ENCODE measurements around the gene H1-8. TPM values are rescaled to one million over a fixed set of nuclear protein-coding genes. Genes with fewer than 3 reads are reported as not detected.

H1-8 gene
- total RNA-seq, 4 donors from 2014 or later, result not detected

GRCh38 chr3:129525341-129525968 is 17.5 kb upstream of the H1-8 start:
- WGBS, result 70% methylated on average over 8 of the region's 8 CpGs
- DNase-seq (ENCODE audit: extremely low spot score), result no peak
- H3K27me3 ChIP-seq, result no peaks in the 10 kb centered on the region
- H3K4me1 ChIP-seq, result no peaks in the 10 kb centered on the region
- TF ChIP-seq POLR2A (IDR thresholded peaks at IDR 0.05; ENCODE audit: low read depth), result no peak
- TF ChIP-seq POLR2AphosphoS5 (IDR thresholded peaks at IDR 0.05), result no peak
- no peak for TF ChIP-seq CTCF (IDR thresholded peaks at IDR 0.05)
- TF ChIP-seq EP300 (IDR thresholded peaks at IDR 0.05), result no peak
- intact Hi-C loops (cut with DNase I), result no loop called here
- H3K27ac ChIP-seq (replicated peaks in 1 of 4), result no peak overlapping the region
- H3K4me3 ChIP-seq, result no peak overlapping the region
- H3K9me3 ChIP-seq, result no peaks in the 10 kb centered on the region
- H3K36me3 ChIP-seq, result no peaks in the 10 kb centered on the region

GRCh38 chr3:129526121-129526900 is 16.7 kb upstream of the H1-8 start:
- intact Hi-C loops (cut with DNase I), result no loop called here
- H3K9me3 ChIP-seq, result no peaks in the 10 kb centered on the region
- no peak for DNase-seq (ENCODE audit: extremely low spot score)
- WGBS, result 78% methylated on average over 7 of the region's 12 CpGs
- H3K36me3 ChIP-seq, result no peaks in the 10 kb centered on the region
- H3K4me3 ChIP-seq, result no peak overlapping the region
- no peak for TF ChIP-seq POLR2AphosphoS5 (IDR thresholded peaks at IDR 0.05)
- TF ChIP-seq EP300 (IDR thresholded peaks at IDR 0.05), result no peak
- TF ChIP-seq POLR2A (IDR thresholded peaks at IDR 0.05; ENCODE audit: low read depth), result no peak
- TF ChIP-seq CTCF (IDR thresholded peaks at IDR 0.05), result no peak
- H3K27ac ChIP-seq (replicated peaks in 1 of 4), result no peak overlapping the region
- no peaks in the 10 kb centered on the region for H3K27me3 ChIP-seq
- H3K4me1 ChIP-seq, result peaks cover 0 to 2% (median 0%) of the 10 kb centered on the region in 4 donors

- H3K4me3 ChIP-seq, result no peak overlapping the region
- WGBS, result 91% methylated on average over 11 of the region's 11 CpGs
- H3K36me3 ChIP-seq, result no peaks in the 10 kb centered on the region
- H3K9me3 ChIP-seq, result no peaks in the 10 kb centered on the region
- peaks cover 0 to 2% (median 0%) of the 10 kb centered on the region in 4 donors for H3K4me1 ChIP-seq
- DNase-seq (ENCODE audit: extremely low spot score), result no peak
- TF ChIP-seq POLR2AphosphoS5 (IDR thresholded peaks at IDR 0.05) (no peak), EP300 (IDR thresholded peaks at IDR 0.05) (no peak), CTCF (IDR thresholded peaks at IDR 0.05) (no peak), POLR2A (IDR thresholded peaks at IDR 0.05; ENCODE audit: low read depth) (no peak)
- intact Hi-C loops (cut with DNase I), result no loop called here
- H3K27ac ChIP-seq (replicated peaks in 1 of 4), result no peak overlapping the region
- H3K27me3 ChIP-seq, result no peaks in the 10 kb centered on the region
These were observed 15.7 kb upstream of the H1-8 start for GRCh38 chr3:129527262-129527661.

GRCh38 chr3:129528589-129529100 is 14.3 kb upstream of the H1-8 start, which contains the start of gene RHO:
RHO (plus strand) TSS chr3:129528639; CDS start chr3:129528734, 95 bp downstream.
- Histone ChIP-seq H3K27ac (replicated peaks in 1 of 4) (no peak within 1 kb of the TSS), H3K4me3 (no peak within 1 kb of the TSS), H3K4me1 (peaks cover 0 to 2% (median 0%) of the 10 kb centered on the region in 4 donors), H3K27me3 (no peaks in the 10 kb centered on the region), H3K9me3 (no peaks in the 10 kb centered on the region), H3K36me3 (no peaks in the 10 kb centered on the region)
- TF ChIP-seq EP300 (IDR thresholded peaks at IDR 0.05) (no peak), POLR2AphosphoS5 (IDR thresholded peaks at IDR 0.05) (no peak), POLR2A (IDR thresholded peaks at IDR 0.05; ENCODE audit: low read depth) (no peak), CTCF (IDR thresholded peaks at IDR 0.05) (no peak)
- WGBS, result 89% methylated on average over 17 of the region's 18 CpGs
- DNase-seq (ENCODE audit: extremely low spot score), result no peak
- intact Hi-C loops (cut with DNase I), result no loop called here
